Bronchial epithelial cell (primary cell): ENCODE data around the gene NTM. TPM values are rescaled to one million over a fixed set of nuclear protein-coding genes. Genes with fewer than 3 reads are reported as not detected.

Experiments used
- DNase-seq: peaks from one replicate; pipeline ENCODE4 v3.0.0-alpha.2; 2010; ENCODE audit warnings: low read depth
- FAIRE-seq: peaks from 2 replicates; lab custom pipeline; 2011; peaks lifted over from hg19 to GRCh38; lab: Jason Lieb, UNC
- H3K27me3 ChIP-seq: 2 replicates; pipeline ENCODE4 v1.5.1; 2011; ENCODE audit warnings: low read length; ENCODE audit not compliant: control insufficient read depth, insufficient read depth
- H3K36me3 ChIP-seq: 2 replicates; pipeline ENCODE4 v1.5.1; 2011; ENCODE audit warnings: low read length; ENCODE audit not compliant: control insufficient read depth, insufficient read depth
- H3K4me3 ChIP-seq: 2 replicates; pipeline ENCODE4 v1.5.1; 2011; ENCODE audit warnings: mild to moderate bottlenecking, low read depth, low read length, control low read depth
- total RNA-seq: library from RNA; depleted of rRNA; stranded (reverse); fragments of >200 nt; gene quantifications from 2 replicates; pipeline ENCODE4 v1.2.1, GENCODE V29; 2014
- TF ChIP-seq, protein P1 (sequence below): IDR thresholded peaks from 2 replicates; pipeline ENCODE4 v1.5.1; 2011; ENCODE audit warnings: mild to moderate bottlenecking, moderate library complexity, low read length, control low read depth, inconsistent platforms; ENCODE audit not compliant: insufficient read depth, severe bottlenecking

NTM gene
- total RNA-seq, 1 donor from 2014 or later = 4.2 TPM

DNA sequence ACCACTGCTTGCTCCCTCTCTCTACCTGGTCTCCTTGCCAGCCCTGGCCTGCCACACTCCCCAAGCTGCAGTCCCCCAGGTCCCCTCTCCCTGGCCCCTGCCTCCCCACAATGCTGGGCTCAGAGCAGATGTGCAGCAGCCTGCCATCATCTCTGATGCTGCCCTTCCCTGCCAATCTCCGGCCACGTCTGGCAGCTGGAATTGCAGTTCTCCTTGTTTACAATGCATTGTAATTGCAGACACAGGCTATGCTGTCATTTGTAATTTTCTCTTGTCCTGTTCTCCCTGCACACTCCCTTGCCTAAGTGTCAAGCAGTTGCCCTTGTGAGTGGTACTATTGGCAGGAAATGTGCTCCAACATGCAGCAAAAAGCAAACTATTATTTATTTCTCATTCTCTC is 222.3 kb downstream of the NTM start:
- no peak for DNase-seq
- Histone ChIP-seq H3K4me3 (no peak overlapping the region), H3K36me3 (no peaks in the 10 kb centered on the region), H3K27me3 (no peaks in the 10 kb centered on the region)
- TF ChIP-seq, protein P1, sequence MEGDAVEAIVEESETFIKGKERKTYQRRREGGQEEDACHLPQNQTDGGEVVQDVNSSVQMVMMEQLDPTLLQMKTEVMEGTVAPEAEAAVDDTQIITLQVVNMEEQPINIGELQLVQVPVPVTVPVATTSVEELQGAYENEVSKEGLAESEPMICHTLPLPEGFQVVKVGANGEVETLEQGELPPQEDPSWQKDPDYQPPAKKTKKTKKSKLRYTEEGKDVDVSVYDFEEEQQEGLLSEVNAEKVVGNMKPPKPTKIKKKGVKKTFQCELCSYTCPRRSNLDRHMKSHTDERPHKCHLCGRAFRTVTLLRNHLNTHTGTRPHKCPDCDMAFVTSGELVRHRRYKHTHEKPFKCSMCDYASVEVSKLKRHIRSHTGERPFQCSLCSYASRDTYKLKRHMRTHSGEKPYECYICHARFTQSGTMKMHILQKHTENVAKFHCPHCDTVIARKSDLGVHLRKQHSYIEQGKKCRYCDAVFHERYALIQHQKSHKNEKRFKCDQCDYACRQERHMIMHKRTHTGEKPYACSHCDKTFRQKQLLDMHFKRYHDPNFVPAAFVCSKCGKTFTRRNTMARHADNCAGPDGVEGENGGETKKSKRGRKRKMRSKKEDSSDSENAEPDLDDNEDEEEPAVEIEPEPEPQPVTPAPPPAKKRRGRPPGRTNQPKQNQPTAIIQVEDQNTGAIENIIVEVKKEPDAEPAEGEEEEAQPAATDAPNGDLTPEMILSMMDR = no peak
- FAIRE-seq = no peak

DNA sequence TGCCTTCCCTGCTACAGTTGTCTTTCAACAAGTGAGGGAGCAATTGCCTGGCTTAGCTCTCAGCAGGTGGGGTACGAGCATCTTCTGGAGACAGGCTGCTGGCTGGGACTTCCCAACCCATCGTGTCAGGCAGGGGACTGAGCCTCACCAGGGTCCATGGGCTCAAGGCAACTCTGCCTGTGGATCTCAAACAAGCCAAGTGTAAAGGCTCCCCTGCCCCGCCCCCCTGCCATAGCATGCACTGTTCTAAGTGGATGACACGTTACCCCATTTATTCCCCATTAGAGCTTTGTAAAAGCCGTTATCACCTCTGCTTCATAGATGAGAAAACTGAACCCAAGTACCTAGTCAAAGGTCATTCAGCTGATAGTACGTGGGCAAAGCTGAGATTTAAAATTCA is 222.9 kb downstream of the NTM start:
- Histone ChIP-seq H3K27me3 (no peaks in the 10 kb centered on the region), H3K36me3 (no peaks in the 10 kb centered on the region), H3K4me3 (no peak overlapping the region)
- TF ChIP-seq, protein P1 = no peak
- DNase-seq (no peak), FAIRE-seq (no peak)

- FAIRE-seq = no peak
- TF ChIP-seq, protein P1 = no peak
- DNase-seq = no peak
- Histone ChIP-seq H3K36me3 (no peaks in the 10 kb centered on the region), H3K4me3 (no peak overlapping the region), H3K27me3 (no peaks in the 10 kb centered on the region)
These were observed 225.4 kb downstream of the NTM start for GRCh38 chr11:131595797-131596196.

DNA sequence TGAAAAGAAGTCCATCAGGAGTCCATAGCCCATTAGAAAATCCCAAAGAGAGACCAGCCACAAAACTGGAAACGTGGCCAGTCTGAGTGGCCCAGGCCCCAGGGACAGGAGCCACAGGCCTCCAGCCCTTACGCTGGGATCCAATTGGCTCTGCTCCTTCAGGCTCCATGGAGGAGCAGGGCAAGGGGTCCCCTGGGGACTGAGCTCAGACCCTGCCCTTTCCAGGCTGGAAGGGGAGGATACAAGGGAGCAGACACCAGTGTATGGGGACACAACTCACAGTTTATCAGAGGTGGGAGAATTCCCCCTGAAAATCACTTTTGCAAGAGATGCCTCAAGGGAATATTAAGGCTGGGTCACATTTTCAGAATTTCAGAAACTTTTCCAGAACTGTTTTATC is 227.5 kb downstream of the NTM start:
- no peaks in the 10 kb centered on the region for H3K27me3 ChIP-seq
- H3K36me3 ChIP-seq = no peaks in the 10 kb centered on the region
- no peak overlapping the region for H3K4me3 ChIP-seq
- DNase-seq (no peak), FAIRE-seq (no peak)
- TF ChIP-seq, protein P1 = no peak

DNA sequence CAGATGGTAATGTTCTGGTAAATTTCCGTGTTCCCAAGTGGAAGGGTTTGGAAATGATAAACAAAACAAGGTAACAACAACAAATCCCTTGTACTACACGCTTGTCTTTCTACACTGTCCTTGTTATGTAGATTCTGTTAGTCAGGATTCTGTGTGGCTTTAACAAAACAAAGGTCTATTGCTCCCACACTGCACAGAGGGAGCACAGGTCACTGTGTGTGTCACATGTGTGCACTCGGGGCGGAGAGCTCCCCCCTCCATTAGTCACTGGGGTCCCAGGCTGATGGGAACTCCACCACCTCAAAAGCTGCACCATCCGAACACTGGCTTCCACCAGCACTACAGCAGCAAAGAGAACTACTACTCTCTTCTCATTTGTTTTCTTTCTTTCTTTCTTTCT is 227.9 kb downstream of the NTM start:
- FAIRE-seq (no peak), DNase-seq (no peak)
- Histone ChIP-seq H3K36me3 (no peaks in the 10 kb centered on the region), H3K4me3 (no peak overlapping the region), H3K27me3 (no peaks in the 10 kb centered on the region)
- TF ChIP-seq, protein P1 = no peak

- no peak for DNase-seq
- H3K27me3 ChIP-seq = no peaks in the 10 kb centered on the region
- no peak for FAIRE-seq
- TF ChIP-seq, protein P1 = no peak
- H3K4me3 ChIP-seq = no peak overlapping the region
- no peaks in the 10 kb centered on the region for H3K36me3 ChIP-seq
These were observed 228.9 kb downstream of the NTM start for GRCh38 chr11:131599285-131599684.
